GM21576 (cell line): ENCODE measurements around the gene CHM.
"Not testable (repeated sequence)": the region's sequence is repeated elsewhere in the genome, so short reads cannot be mapped to it uniquely, and the experiment has no call there.

Experiments
- ATAC-seq: cut with Tn5 transposase; IDR thresholded peaks from one replicate; pipeline ENCODE4 v1.9.1; 2021; ENCODE audit warnings: mild to moderate bottlenecking, moderate library complexity; ENCODE audit not compliant: unreplicated experiment

Gene CHM

GRCh38 chrX:86002076-86002896, 45.1 kb downstream of the CHM start:
- peak; percentile 53 for ATAC-seq

GRCh38 chrX:85998954-85999353, 48.4 kb downstream of the CHM start:
- no peak for ATAC-seq

GRCh38 chrX:85996555-85996954, 50.8 kb downstream of the CHM start:
- ATAC-seq, result no peak

- ATAC-seq, result no peak
Observed at GRCh38 chrX:85995641-85996040, 51.7 kb downstream of the CHM start.

- ATAC-seq, result no peak
Observed at GRCh38 chrX:85994797-85995196, 52.6 kb downstream of the CHM start.

GRCh38 chrX:85994228-85994627, 53.1 kb downstream of the CHM start:
- ATAC-seq, result no peak

DNA sequence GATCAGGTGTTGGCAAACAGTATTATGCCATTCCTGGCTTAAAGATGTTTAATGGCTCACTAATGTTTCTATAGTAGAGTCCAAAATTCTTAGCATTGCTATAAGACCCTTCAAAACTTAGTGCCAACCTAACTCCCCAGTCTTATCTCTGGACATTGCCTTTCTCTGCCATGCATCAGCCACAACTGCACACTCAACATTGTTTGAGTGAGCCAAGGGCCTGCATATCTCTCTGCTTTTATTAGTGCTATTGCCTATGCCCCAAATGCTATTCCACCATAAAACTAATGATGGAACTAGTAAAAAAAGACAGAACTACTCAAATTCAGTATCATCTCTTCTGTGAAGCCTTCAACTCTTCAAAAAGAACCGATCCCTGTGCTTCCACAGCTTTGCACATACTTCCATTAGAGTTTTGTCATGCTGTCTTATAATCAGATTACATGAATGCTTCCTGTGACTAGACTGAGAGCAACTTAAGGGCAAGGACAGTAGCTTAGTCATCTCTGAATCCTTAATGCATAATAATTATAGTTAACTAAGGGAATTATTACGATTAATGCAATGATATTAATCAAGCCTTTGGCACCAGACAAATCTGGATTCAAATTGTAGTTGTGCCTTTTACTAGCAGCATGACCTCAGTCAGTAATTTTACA, 53.7 kb downstream of the CHM start:
- no peak for ATAC-seq

- ATAC-seq, result no peak
Observed at GRCh38 chrX:85992811-85993229, 54.5 kb downstream of the CHM start.

DNA sequence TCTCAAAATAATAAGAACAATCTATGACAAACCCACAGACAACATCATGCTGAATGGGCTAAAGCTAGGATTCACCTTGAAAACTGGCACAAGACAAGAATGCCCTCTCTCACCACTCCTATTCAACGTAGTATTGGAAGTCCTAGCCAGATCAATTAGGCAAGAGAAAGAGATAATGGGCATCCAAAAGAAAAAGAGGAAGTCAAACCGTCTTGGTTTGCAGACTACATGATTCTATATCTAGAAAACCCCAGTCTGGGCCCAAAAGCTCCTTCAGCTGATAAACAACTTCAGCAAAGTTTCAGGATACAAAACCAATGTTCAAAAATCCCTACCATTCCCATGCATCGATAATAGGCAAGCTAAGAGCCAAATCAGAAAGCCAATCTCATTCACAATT, 59.0 kb downstream of the CHM start:
- ATAC-seq, result no peak

DNA sequence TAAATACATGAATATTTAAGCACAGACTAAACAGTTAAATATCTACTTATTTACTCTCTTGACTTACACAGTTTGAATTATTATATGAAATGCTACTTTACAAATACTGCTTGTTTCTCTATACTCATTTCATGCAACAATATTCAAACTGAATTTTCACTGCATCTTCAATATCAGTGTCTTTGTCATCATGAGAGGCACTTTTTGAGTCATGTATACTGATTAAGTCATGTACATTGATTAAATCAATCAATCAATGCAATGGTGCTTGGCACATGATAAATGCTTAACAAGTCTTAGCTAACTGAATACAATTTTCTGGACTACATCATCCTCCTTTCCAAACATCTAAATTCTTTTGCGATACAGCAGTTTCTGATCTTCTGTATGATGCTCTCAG, 67.1 kb downstream of the CHM start:
- ATAC-seq, result no peak

- peak; percentile 96 for ATAC-seq
Observed at GRCh38 chrX:85977218-85977617, 70.1 kb downstream of the CHM start.

GRCh38 chrX:85972351-85972750, 75.0 kb downstream of the CHM start:
- ATAC-seq, result not testable (repeated sequence)

DNA sequence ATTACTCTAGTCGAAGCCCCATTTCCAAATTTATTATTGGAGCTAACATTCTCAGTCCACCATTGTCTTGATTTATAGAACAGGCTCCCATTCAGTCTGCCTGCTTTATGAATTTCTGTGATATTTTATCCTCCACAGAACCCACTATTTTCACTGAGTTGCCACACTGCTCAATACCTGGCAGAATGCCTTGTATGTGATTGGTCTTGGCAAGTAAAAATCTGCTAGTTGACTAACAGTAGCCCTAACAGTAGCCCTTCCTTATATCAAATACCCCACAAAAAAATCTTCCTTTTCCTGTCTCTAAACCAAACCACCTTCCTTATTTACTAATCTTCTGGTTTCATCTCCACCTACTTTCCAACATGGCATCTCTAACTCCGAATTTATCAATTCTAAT, 82.6 kb downstream of the CHM start:
- no peak for ATAC-seq

GRCh38 chrX:85963736-85964135, 83.6 kb downstream of the CHM start:
- ATAC-seq, result no peak

DNA sequence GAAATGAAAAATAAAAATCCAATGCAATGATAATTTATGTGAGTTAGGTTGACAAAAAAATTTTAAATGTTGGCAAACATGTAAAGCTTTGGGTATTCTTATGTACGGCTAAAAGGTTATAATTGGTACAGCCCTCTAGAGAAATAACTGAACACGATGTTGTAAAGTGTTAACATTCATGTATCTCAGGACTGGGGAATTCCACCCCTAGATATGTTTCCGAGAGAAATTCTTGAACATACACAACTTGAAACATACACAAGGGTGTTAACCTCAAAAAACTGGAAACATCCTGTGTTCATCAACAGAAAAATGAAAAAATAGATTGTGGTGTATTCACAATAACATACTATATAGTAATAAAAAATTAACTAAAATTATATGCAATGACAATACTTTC, 91.8 kb downstream of the CHM start:
- no peak for ATAC-seq

DNA sequence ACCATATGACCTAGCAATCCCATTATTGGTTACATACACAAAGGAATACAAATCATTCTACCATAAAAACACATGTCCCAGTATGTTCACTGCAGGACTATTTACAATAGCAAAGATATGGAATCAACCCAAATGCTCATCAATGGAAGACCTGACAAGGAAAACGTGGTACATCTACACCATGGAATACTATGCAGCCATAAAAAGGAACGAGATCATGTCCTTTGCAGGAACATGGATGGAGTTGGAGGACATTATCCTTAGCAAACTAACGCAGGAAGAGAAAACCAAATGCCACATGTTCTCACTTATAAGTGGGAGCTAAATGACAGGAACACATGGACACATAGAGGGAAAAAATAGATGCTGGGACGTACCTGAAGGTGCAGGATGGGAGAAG, 102.6 kb downstream of the CHM start:
- ATAC-seq, result not testable (repeated sequence)

GRCh38 chrX:85941275-85941674, 106.1 kb downstream of the CHM start:
- no peak for ATAC-seq

- not testable (repeated sequence) for ATAC-seq
Observed at GRCh38 chrX:85939942-85940341, 107.4 kb downstream of the CHM start.

DNA sequence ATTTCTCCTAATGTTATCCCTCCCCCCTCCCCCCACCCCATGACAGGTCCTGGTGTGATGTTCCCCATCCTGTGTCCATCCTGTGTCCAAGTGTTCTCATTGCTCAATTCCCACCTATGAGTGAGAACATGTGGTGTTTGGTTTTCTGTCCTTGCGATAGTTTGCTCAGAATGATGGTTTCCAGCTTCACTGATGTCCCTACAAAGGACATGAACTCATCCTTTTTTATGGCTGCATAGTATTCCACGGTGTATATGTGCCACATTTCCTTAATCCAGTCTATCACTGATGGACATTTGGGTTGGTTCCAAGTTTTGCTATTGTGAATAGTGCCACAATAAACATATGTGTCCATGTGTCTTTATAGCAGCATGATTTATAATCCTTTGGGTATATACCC, 113.0 kb downstream of the CHM start:
- not testable (repeated sequence) for ATAC-seq

DNA sequence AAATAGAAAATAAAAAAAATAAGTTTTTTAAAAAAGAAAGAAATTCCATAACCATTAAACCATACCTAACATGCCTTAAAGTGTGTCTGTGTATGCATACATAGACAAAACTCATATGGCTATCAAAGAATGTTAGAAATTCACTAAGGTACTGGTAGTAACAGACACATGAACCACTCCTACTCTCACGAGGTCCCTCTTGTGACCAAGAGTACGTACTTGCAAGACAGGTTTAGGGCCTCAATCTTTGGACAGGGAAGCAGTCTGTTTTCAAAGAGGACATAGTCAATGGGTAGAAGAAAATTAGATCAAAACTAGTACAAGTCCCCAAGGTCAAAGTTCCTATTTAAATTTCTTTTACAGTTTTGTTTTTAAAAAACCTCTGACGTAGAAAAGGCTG, 117.3 kb downstream of the CHM start:
- ATAC-seq, result no peak

DNA sequence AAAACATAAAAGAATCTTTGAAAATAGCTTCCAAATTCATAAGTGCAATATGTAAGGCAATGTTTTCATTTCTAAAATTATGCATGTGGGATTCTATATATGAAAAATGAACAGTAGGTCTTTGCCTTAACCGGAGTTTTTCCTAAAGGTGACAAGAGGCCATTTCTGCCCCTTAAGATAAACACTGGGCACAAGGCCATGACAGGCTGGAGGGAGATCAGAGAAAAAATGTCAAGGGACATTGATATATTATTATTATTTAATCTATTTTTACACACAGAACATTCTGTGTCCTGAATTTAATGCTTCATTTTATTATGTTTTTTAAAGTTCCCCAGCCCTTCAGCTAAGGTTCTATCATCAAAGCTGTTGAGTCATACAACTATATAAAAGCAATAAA, 118.8 kb downstream of the CHM start:
- no peak for ATAC-seq

DNA sequence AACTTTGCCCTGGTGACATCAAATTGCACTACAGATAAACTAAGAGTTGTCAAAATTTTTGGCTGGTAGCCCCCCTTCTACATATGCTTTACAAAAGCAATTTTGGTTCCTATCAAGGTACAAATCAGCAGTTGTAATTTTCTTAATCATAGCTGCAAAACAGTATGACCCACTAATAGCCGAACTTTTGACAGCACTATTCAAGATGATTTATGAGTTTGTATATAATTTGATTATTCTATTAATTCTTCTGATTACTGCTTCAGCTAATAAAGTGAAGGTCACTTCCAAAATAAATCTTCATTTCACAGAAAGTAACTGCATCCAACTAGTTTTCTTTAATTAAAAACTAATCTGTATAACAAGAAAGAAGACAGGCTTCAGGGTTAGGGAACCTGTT, 119.6 kb downstream of the CHM start:
- no peak for ATAC-seq
